HG02759 (cell line): Measurements from ENCODE around the gene REPS2.

Experiments used
- ATAC-seq: cut with Tn5 transposase; IDR thresholded peaks from one replicate; pipeline ENCODE4 v1.9.1; 2021; ENCODE audit warnings: mild to moderate bottlenecking, moderate library complexity; ENCODE audit not compliant: unreplicated experiment

The REPS2 gene

GRCh38 chrX:16997313-16997712, 50.9 kb downstream of the REPS2 start:
- no peak for ATAC-seq

DNA sequence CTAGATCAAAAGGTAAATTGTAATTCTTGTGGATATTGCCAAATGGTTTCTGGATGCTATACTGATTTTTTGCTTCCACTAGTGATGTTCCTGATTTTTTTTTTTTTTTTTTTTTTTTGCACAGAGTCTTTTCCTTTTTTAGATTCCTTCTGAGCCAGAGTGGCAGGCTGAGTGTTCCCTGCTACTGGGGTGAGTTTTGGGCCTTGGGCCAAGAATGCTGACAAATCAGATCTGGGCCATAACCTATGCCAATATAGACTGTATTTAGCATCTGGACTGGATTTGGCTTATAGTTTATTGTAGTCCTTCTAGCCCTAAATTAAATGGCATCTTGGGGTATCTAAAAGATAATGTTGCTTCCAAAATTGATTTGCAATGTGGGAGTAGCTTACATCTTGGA, 52.8 kb downstream of the REPS2 start:
- ATAC-seq: no peak

- no peak for ATAC-seq
These were observed 54.3 kb downstream of the REPS2 start for GRCh38 chrX:17000751-17001150.

DNA sequence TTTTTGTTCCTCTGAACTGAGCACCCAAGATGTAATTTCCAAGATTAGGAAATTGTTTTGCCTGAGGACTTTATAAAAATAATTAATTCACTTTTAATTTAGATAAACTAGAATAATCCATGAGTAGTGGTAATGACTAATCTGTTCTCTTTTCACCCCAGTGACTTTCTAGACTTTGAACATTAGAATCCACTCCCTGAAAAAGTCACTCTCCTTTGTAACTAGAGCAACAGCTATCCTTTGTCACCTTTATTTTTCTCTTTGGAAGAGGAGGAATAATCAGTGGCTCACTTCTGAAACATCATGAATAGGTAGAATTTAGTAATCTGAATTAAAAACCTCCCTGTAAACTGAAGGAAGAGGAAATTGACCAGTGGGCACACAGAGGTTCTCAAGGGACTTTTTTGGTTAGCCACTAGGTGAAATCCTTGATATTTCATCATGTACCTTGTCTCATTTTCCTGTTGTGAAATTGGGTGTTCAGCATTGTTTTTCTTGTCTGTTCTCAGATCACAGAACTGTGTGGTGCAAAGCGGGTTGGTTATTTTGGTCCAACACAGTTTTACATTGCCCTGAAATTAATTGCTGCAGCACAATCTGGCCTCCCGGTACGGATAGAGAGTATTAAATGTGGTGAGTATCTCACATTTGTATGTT, 59.4 kb downstream of the REPS2 start:
- ATAC-seq: no peak

GRCh38 chrX:17007134-17007768, 60.8 kb downstream of the REPS2 start:
- no peak for ATAC-seq

DNA sequence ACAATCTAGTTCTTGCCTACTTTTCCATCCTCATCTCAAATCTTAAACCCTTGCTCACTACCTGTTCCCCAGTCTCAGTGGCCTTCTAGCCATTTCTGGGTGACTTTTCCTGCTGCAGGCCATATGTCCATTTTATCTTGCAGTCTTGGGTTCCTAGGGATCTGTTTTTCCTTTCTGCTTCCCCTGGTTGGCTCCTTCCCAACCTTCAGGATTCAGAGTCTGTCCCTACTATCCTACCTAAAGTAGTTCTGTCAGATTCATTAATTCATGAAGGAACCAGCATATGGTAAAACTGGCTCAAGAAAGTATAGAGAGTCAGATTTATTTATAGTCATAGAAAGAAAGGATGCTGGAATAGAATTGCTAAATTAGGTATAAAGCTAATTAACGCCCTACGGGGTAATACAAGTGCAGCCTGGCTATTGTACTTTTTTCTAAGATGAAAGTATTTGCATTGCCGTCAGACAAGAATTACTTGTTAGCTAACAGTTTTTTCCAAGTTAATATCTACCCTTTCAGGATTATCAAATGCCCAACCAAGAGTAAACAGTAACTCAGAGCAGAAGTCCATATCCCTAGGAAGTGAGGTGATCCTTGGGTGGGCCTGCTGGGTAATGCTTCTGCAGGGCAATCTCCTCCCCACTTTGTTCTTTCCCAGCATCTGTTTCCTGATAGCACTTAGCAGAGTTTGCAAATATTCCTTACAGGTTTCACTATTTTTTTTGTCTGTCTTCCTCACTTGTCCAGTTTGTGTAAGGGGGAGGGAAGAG, 63.6 kb downstream of the REPS2 start:
- no peak for ATAC-seq

DNA sequence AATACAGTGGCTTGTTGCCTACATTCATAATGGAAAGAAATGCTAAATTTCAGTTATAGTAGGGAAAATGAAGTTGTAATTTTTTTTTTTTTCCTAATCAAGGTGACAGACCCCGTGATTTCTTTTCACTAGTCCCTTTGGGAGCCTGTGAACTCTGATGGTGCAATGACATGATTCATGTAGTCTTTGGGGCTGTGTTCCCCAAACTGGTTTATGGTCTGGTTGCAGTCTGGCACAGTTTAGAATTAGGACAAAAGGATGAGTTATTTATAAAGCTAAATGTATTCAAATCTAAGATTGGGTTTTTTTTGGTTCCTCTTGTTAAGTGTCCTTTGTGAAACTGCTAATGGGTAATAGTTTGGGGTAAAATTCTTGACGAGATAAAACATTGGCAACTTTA, 66.0 kb downstream of the REPS2 start:
- no peak for ATAC-seq

DNA sequence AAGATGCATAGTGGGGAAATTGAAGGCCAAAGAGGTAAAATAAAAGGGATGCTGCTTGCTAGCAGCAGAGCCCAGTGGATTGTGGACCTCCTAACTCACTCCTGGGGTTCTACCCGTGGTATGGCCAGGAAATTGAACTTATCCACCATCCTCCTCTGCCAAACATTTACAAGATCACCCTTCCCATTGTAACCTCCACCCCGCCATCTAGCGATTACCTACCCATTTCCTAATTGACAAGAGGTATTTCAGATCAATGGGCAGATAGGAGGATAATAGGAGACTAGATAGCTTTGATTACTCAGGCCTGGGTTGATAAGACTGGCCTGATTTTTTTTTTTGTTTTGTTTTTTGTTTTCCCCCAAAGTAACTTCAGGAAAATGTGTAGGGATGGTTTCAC, 67.8 kb downstream of the REPS2 start:
- no peak for ATAC-seq

DNA sequence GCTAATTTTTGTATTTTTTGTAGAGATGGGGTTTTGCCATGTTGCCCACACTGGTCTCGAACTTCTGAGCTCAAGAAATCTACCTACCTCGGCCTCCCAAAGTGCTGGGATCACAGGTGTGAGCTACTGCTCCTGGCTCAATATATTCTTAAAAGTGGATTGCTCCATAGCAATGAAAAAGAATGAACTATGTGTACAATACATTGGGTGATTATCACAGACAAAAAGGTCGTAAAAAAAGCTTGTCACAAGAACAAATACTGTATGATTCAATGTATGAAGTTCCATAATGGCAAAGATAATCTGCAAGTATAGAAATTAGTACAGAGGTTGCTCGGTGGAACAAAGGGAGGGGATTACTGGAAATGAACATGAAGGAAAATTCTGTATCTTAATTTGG, 70.7 kb downstream of the REPS2 start:
- no peak for ATAC-seq

GRCh38 chrX:17020356-17020755, 73.9 kb downstream of the REPS2 start:
- no peak for ATAC-seq

GRCh38 chrX:17020851-17021821, 74.7 kb downstream of the REPS2 start:
- ATAC-seq: no peak

- ATAC-seq: no peak
These were observed 75.6 kb downstream of the REPS2 start for GRCh38 chrX:17021851-17022604.

DNA sequence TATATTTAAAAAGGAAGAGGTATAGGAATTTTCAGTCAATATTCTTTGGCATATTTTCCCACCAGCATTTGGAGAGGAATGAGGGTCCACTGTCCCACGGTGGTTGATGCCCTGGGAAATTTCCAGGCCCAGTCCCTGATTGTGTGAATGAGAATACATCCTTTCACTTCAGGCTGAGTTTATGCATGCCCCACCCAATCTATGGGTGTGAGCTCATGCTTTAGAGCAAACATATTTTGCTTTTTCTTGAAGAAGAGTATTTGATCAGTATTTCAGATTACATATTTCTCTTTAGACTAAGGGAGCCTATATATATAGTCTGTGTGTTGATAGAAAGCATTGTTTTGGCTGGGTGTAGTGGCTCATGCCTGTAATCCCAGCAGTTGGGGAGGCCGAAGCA, 77.2 kb downstream of the REPS2 start:
- no peak for ATAC-seq

GRCh38 chrX:17024886-17025285, 78.4 kb downstream of the REPS2 start:
- ATAC-seq: no peak

GRCh38 chrX:17025621-17026302, 79.3 kb downstream of the REPS2 start:
- no peak for ATAC-seq

- no peak for ATAC-seq
These were observed 81.5 kb downstream of the REPS2 start for GRCh38 chrX:17027931-17028330.

DNA sequence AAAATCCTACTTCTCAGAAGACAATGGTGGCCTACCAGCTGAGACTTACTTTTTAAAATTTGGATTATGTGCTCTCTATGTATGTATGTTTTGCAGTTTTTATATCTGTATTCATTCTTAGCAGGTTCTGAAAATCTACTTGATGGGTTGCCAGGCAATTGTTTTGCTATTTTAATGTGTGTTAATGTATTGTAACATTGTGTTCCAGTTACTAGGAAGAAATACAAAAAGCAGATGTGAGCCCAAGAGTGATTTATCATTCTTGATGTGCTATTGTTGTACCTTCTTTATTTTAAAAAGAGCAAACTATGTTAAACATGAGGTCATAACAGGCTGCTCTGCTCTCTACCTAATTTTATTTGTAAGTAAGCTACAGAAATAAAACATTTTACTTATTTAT, 81.9 kb downstream of the REPS2 start:
- no peak for ATAC-seq

DNA sequence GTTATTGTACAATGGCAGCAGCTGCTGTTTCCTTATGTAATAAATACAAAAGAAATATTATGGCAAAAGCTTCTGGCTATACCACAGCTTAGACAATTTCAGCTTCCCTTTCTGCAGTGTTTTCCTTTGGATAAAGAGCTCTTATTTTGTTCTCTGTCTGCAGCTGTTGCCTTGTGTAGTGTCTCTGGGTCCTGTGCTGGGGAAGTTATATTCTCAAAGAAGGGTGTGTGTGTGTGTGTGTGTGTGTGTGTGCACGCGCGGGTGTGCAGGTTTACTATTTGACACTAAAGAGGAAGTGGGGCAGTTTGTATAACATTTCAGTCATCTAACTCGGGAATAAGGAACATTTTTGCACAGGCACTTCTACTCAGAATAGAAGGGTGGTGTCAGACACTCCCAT, 83.6 kb downstream of the REPS2 start:
- no peak for ATAC-seq

DNA sequence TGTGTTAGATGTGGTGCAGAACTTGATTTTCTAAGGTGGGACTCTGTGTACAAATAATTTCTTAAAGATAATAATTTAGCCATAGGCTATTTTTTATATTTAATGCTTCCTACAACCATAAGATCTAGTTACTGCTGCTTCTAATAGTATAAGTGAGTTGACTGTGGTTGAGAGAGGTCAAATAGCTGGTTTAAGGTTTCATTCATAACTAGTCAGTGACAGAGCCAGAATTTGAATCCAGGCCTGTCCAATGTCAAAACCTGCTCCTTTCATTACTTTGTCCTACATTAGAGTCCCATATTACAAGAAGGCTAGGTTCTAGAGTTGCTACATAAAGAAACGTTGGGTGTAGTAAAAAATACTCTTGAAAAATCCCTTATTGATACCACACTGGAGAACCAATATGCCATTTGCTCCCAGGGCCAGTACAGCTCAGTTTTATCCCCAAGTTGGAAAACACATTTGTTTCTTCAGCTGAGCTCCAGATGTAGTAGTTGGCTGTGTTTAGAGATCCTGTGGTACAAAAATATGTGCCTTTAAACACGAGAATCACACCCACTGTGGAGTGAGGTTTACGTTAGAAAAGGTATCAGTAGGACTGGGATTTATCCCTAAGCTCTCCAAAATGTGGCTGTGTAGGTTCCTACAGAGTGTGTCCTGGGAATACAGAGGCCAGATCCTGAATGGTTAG, 84.3 kb downstream of the REPS2 start:
- ATAC-seq: no peak
